Measurements from ENCODE around the gene TMEM141. TPM values are rescaled to one million over a fixed set of nuclear protein-coding genes. Genes with fewer than 3 reads are reported as not detected.

Gene TMEM141
- total RNA-seq, 4 donors from 2014 or later, result 179 to 392 (median 224) TPM

GRCh38 chr9:136826703-136827582 is 35.8 kb downstream of the TMEM141 start:
- H3K9me3 ChIP-seq, result no peaks in the 10 kb centered on the region
- no peak for TF ChIP-seq POLR2AphosphoS5 (IDR thresholded peaks at IDR 0.05)
- no peak for TF ChIP-seq CTCF (IDR thresholded peaks at IDR 0.05)
- TF ChIP-seq EP300 (IDR thresholded peaks at IDR 0.05; ENCODE audit: low read depth), result no peak
- no peak for TF ChIP-seq POLR2A (IDR thresholded peaks at IDR 0.05)
- peaks cover 0 to 36% (median 15%) of the 10 kb centered on the region in 4 donors for H3K36me3 ChIP-seq
- intact Hi-C loops (cut with DNase I; ENCODE audit: low total_unique reads), result no loop called here
- H3K4me3 ChIP-seq, result no peak overlapping the region
- no peaks in the 10 kb centered on the region for H3K27me3 ChIP-seq
- no peak overlapping the region for H3K27ac ChIP-seq
- in situ Hi-C loops (cut with MboI; ENCODE audit: low pct_ligation_motif_present in 1 of 4, low pct_unique_long_range_greater_than_20kb in 1 of 4, low sequenced_read_pairs in 3 of 4), result no loop called here
- 91% methylated on average over 22 of the region's 24 CpGs; no CpG with 5 or more reads in 1 of the 2 donors for WGBS, 2 donors (ENCODE audit: low coverage in 1 of 2)
- H3K4me1 ChIP-seq, result peaks cover 0 to 1% (median 0%) of the 10 kb centered on the region in 4 donors
- DNase-seq, result no peak

GRCh38 chr9:136827794-136828473 is 36.8 kb downstream of the TMEM141 start:
- Histone ChIP-seq H3K27ac (no peak overlapping the region), H3K36me3 (peaks cover 0 to 36% (median 16%) of the 10 kb centered on the region in 4 donors), H3K9me3 (no peaks in the 10 kb centered on the region), H3K27me3 (no peaks in the 10 kb centered on the region), H3K4me1 (no peaks in the 10 kb centered on the region), H3K4me3 (no peak overlapping the region)
- WGBS, 2 donors (ENCODE audit: low coverage in 1 of 2), result 91 to 100% methylated on average over 1 to 13 of the region's 14 CpGs
- in situ Hi-C loops (cut with MboI; ENCODE audit: low pct_ligation_motif_present in 1 of 4, low pct_unique_long_range_greater_than_20kb in 1 of 4, low sequenced_read_pairs in 3 of 4) (no loop called here), intact Hi-C loops (cut with DNase I; ENCODE audit: low total_unique reads) (no loop called here)
- TF ChIP-seq CTCF (IDR thresholded peaks at IDR 0.05) (no peak), POLR2AphosphoS5 (IDR thresholded peaks at IDR 0.05) (no peak), POLR2A (IDR thresholded peaks at IDR 0.05) (no peak), EP300 (IDR thresholded peaks at IDR 0.05; ENCODE audit: low read depth) (no peak)
- DNase-seq, result no peak

- Histone ChIP-seq H3K27ac (no peak overlapping the region), H3K9me3 (no peaks in the 10 kb centered on the region), H3K4me3 (no peak overlapping the region), H3K36me3 (peaks cover 0 to 30% (median 15%) of the 10 kb centered on the region in 4 donors), H3K27me3 (no peaks in the 10 kb centered on the region), H3K4me1 (no peaks in the 10 kb centered on the region)
- DNase-seq, result no peak
- intact Hi-C loops (cut with DNase I; ENCODE audit: low total_unique reads) (no loop called here), in situ Hi-C loops (cut with MboI; ENCODE audit: low pct_ligation_motif_present in 1 of 4, low pct_unique_long_range_greater_than_20kb in 1 of 4, low sequenced_read_pairs in 3 of 4) (no loop called here)
- WGBS, 2 donors (ENCODE audit: low coverage in 1 of 2), result 96% methylated on average over 10 to 31 of the region's 31 CpGs
- TF ChIP-seq EP300 (IDR thresholded peaks at IDR 0.05; ENCODE audit: low read depth), result no peak
- TF ChIP-seq CTCF (IDR thresholded peaks at IDR 0.05), result no peak
- no peak for TF ChIP-seq POLR2AphosphoS5 (IDR thresholded peaks at IDR 0.05)
- TF ChIP-seq POLR2A (IDR thresholded peaks at IDR 0.05), result no peak
Measured at GRCh38 chr9:136828474-136829140, 37.5 kb downstream of the TMEM141 start.

- Histone ChIP-seq H3K4me3 (no peak overlapping the region), H3K9me3 (no peaks in the 10 kb centered on the region), H3K4me1 (no peaks in the 10 kb centered on the region), H3K36me3 (peaks cover 0 to 27% (median 13%) of the 10 kb centered on the region in 4 donors), H3K27me3 (no peaks in the 10 kb centered on the region), H3K27ac (no peak overlapping the region)
- in situ Hi-C loops (cut with MboI; ENCODE audit: low pct_ligation_motif_present in 1 of 4, low pct_unique_long_range_greater_than_20kb in 1 of 4, low sequenced_read_pairs in 3 of 4) (no loop called here), intact Hi-C loops (cut with DNase I; ENCODE audit: low total_unique reads) (no loop called here)
- no peak for DNase-seq
- WGBS, 2 donors (ENCODE audit: low coverage in 1 of 2), result 92% methylated on average over 12 of the region's 14 CpGs; no CpG with 5 or more reads in 1 of the 2 donors
- TF ChIP-seq POLR2AphosphoS5 (IDR thresholded peaks at IDR 0.05) (no peak), POLR2A (IDR thresholded peaks at IDR 0.05) (no peak), CTCF (IDR thresholded peaks at IDR 0.05) (no peak), EP300 (IDR thresholded peaks at IDR 0.05; ENCODE audit: low read depth) (no peak)
Measured at GRCh38 chr9:136829412-136829811, 38.3 kb downstream of the TMEM141 start.
